ENCODE data around the gene NLGN2. TPM values are rescaled to one million over a fixed set of nuclear protein-coding genes. Genes with fewer than 3 reads are reported as not detected.

Gene NLGN2
- total and polyA plus RNA-seq, 2 of the 8 experiments (the other 6 are each of a cell fraction or from before 2014, with no cell fraction given): 21.2 to 62.8 TPM

- Histone ChIP-seq H2AFZ (ENCODE audit: low read length) (no peak overlapping the region), H3K27ac (ENCODE audit: low read depth, low read length) (no peak overlapping the region), H3K4ac (replicated peaks; ENCODE audit: insufficient read length, low read depth, low read length) (no peak overlapping the region), H3K23me2 (ENCODE audit: low read depth, low read length) (peaks cover 5% of the 10 kb centered on the region; the same call in 1 of the 2 replicates), H4K20me1 (replicated peaks in 1 of 2; ENCODE audit: control insufficient read depth in 1 of 2, insufficient read depth in 2 of 2, low read length in 2 of 2) (peaks cover 2 to 19% of the 10 kb centered on the region in 2 experiments), H2BK20ac (ENCODE audit: low read length) (no peak overlapping the region), H3K18ac (ENCODE audit: extremely low read depth, low read length) (no peak overlapping the region), H3K4me1 (replicated peaks in 1 of 4; ENCODE audit: control insufficient read depth in 3 of 4, insufficient read depth in 4 of 4, low read length in 3 of 4) (peaks cover 0 to 10% (median 6%) of the 10 kb centered on the region in 4 experiments; a peak in 6 of 7 replicates), H3K9ac (replicated peaks in 1 of 4; ENCODE audit: extremely low read depth in 1 of 4, low read depth in 3 of 4, low read length in 3 of 4) (no peak overlapping the region), H3K79me2 (ENCODE audit: control insufficient read depth in 1 of 2, insufficient read depth in 2 of 2, low read length in 2 of 2) (no peaks in the 10 kb centered on the region), H4K91ac (replicated peaks; ENCODE audit: insufficient read length, low read length) (no peak overlapping the region), H2BK15ac (ENCODE audit: low read length) (no peak overlapping the region), H4K8ac (ENCODE audit: extremely low read depth, insufficient read depth, low read length) (no peak overlapping the region), H2BK12ac (ENCODE audit: low read depth, low read length) (no peak overlapping the region), H3K4me2 (ENCODE audit: insufficient read depth in 1 of 2, low read depth in 2 of 2, low read length in 2 of 2) (no peak overlapping the region), H2AK5ac (ENCODE audit: low read depth, low read length) (no peak overlapping the region), H3K14ac (ENCODE audit: insufficient read length) (no peak overlapping the region), H3K27me3 (replicated peaks in 1 of 4; ENCODE audit: control insufficient read depth in 3 of 4, extremely low read depth in 1 of 4, insufficient read depth in 3 of 4, low read length in 3 of 4) (no peaks in the 10 kb centered on the region), H3K56ac (replicated peaks; ENCODE audit: insufficient read length, low read depth, low read length) (no peak overlapping the region), H3K23ac (ENCODE audit: insufficient read length) (no peak overlapping the region), H4K5ac (ENCODE audit: insufficient read length, low read depth, low read length) (no peak overlapping the region), H3K36me3 (ENCODE audit: control insufficient read depth in 2 of 4, insufficient read depth in 4 of 4, low read length in 3 of 4) (peaks cover 2 to 44% (median 25%) of the 10 kb centered on the region in 4 experiments; a peak in 6 of 8 replicates), H2BK120ac (replicated peaks; ENCODE audit: low read depth, low read length) (no peak overlapping the region), H3K79me1 (ENCODE audit: low read depth, low read length) (0 out of 2 replicates have a peak, but pooled peaks cover 2% of the 10 kb centered on the region), H3K4me3 (ENCODE audit: extremely low read depth in 1 of 4, insufficient read depth in 2 of 4, low read depth in 3 of 4, low read length in 4 of 4) (no peak overlapping the region), H2BK5ac (ENCODE audit: low read depth, low read length) (no peak overlapping the region), H3K9me3 (ENCODE audit: insufficient read depth in 2 of 2, low read depth in 1 of 2, low read length in 1 of 2) (no peaks in the 10 kb centered on the region)
- DNase-seq (ENCODE audit: low read depth in 1 of 2, low spot score in 2 of 2): no peak
- WGBS, 2 experiments (ENCODE audit: extremely low coverage in 1 of 2, insufficient coverage in 1 of 2, insufficient read length in 1 of 2, insufficient replicate concordance in 2 of 2, low coverage in 1 of 2, low lambda C conversion rate in 2 of 2, missing lambda C conversion rate in 1 of 2): 92% methylated on average over 6 of the region's 6 CpGs; no CpG with 5 or more reads in 1 of the 2 experiments
- CTCF ChIA-PET (ENCODE audit: partially characterized antibody): interaction anchor here (0.6 to 2.4 kb wide), 5 partner anchors 9 to 60 kb away, joined by 3 to 6 read pairs (median 4); no protein-coding TSS in a partner anchor
- FAIRE-seq: no peak
- POLR2A ChIA-PET (ENCODE audit: partially characterized antibody): interaction anchor here (0.6 to 2.3 kb wide), 7 partner anchors 9 to 83 kb away, joined by 3 to 11 read pairs (median 4); partner anchors contain the start of genes TMEM102 and TMEM256
- TF ChIP-seq TBP (IDR thresholded peaks at IDR 0.05; ENCODE audit: low read depth, low read length) (no peak), EP300 (IDR thresholded peaks at IDR 0.05; ENCODE audit: borderline replicate concordance in 1 of 2, low read depth in 2 of 2, low read length in 2 of 2) (no peak), ATF3 (IDR thresholded peaks at IDR 0.05; ENCODE audit: insufficient read depth, low read depth, low read length) (no peak), CBX8 (IDR thresholded peaks at IDR 0.05; ENCODE audit: borderline replicate concordance, low read depth, low read length) (no peak), TAF1 (IDR thresholded peaks at IDR 0.05; ENCODE audit: low read depth, low read length) (no peak), RBBP5 (IDR thresholded peaks at IDR 0.05; ENCODE audit: borderline replicate concordance, low read depth, low read length) (no peak), SIRT6 (IDR thresholded peaks at IDR 0.05; ENCODE audit: low read length) (no peak)
These were observed 5.8 kb downstream of the NLGN2 start for GRCh38 chr17:7413346-7413985.
